ENCODE data around the gene BMPR1A.

The BMPR1A gene

DNA sequence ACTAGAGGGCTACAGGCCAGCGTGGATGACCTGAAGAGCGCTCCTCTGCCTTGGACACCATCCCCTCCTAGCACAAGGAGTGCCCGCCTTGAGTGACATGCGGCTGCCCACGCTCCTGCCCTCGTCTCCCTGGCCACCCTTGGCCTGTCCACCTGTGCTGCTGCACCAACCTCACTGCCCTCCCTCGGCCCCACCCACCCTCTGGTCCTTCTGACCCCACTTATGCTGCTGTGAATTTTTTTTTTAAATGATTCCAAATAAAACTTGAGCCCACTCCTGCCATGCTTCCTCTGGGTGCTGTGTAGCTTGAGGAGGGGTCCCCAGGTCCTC is 206.5 kb downstream of the BMPR1A start:
- TF ChIP-seq, protein P1, sequence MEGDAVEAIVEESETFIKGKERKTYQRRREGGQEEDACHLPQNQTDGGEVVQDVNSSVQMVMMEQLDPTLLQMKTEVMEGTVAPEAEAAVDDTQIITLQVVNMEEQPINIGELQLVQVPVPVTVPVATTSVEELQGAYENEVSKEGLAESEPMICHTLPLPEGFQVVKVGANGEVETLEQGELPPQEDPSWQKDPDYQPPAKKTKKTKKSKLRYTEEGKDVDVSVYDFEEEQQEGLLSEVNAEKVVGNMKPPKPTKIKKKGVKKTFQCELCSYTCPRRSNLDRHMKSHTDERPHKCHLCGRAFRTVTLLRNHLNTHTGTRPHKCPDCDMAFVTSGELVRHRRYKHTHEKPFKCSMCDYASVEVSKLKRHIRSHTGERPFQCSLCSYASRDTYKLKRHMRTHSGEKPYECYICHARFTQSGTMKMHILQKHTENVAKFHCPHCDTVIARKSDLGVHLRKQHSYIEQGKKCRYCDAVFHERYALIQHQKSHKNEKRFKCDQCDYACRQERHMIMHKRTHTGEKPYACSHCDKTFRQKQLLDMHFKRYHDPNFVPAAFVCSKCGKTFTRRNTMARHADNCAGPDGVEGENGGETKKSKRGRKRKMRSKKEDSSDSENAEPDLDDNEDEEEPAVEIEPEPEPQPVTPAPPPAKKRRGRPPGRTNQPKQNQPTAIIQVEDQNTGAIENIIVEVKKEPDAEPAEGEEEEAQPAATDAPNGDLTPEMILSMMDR (conservative IDR thresholded peaks at IDR 0.05): no peak
- H3K27ac ChIP-seq: no peak overlapping the region

DNA sequence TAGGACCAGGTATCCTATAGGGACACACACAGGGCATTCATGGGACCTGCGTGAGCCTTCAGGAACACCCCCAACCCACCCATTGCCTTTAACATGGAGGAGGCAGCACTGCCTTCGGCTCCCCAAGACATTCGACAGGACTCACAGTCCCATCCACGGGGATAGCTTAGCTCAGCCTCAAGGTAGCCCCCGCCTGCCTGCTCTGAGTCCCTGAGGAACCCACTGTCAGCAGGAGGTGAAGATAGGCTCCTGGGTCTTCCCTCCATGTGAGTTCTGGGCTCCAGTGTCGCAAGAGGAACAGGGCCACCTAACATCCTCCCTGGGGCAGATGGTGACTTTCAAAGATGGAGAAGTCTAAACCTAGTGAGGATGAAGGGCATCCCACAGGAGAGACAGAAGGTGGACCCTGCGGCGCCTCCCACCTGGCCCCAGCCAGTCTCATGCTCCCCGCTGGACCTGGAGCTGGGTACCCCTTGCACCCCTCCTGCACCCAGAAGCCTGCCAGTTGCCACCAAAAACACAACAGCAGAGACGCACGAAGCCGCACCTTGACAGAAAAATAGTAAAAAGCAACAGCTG is 207.0 kb downstream of the BMPR1A start:
- TF ChIP-seq, protein P1 (conservative IDR thresholded peaks at IDR 0.05): no peak
- H3K27ac ChIP-seq: no peak overlapping the region

DNA sequence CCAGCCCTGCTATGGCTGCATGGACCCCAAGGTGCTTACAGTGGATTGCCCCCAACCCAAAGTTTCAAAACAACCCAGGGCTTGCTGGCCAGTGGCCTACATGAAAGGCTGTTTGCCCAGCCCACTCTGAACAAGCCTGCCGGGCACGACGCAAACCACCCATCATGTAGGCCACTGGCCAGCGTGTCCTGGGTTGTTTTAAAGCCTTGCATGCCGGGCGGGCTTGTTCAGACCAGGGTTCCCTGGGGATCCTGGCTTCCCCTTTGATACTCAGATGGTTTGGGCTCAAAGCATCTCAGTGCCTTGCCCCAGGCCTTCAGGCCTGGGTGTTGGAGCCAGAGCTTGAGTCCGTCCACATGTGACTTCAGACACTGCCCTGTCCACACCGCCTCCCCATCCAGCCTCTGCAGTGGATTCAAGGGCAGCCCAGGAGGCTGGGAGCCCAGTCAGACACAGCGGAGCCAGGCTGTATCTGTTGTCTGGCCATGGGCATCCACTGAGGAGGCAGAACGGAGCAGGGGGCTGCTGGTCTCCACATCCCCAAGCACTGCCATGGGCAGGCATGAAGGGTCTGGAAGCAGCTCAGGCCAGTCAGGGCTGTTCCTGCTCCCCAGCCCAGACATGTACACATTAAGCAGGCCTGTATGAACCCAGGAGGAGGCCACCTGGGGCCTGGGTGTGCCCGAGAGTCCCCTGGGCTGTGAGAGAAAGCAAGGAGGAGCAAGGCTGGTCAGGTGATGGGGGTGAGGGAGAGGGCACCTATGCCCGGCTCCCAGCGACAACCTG is 207.8 kb downstream of the BMPR1A start:
- TF ChIP-seq, protein P1 (conservative IDR thresholded peaks at IDR 0.05): no peak
- H3K27ac ChIP-seq: no peak overlapping the region

GRCh38 chr10:86964847-86965190 is 208.4 kb downstream of the BMPR1A start:
- TF ChIP-seq, protein P1 (conservative IDR thresholded peaks at IDR 0.05): no peak
- H3K27ac ChIP-seq: no peak overlapping the region

DNA sequence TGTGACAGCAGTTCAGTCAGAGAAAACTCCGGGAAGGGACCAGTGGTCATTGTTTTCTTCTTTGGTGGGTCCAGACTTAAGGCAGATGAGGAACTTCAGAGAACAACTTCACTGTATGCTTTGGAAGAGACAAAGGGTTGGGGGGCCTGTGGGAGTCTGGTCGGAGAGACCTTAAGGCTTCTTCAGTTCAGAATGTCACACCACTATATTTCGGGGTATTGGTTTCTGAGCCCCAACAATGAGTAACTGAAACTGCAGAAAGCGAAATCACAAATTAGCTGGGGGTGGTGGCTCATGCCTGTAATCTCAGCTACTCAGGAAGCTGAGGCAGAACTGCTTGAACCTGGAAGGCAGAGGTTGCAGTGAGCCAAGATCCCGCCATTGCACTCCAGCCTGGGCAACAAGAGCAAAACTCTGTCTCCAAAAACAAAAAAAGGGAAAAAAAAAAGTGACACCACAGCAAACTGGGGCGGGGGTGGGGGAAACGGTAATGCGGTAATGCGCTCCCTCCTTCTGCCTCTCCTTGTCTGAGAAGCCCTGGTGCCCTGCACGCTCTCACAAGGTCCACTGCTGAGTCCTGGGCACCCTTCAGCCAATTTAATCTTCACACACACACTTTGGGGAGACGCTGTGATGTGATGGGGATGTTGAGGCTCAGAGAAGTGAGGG is 209.7 kb downstream of the BMPR1A start:
- H3K27ac ChIP-seq: peak overlapping the region; percentile 87; the same call in 1 of the 2 replicates
- TF ChIP-seq, protein P1 (conservative IDR thresholded peaks at IDR 0.05): no peak

- H3K27ac ChIP-seq: peak overlapping the region; percentile 87
These were observed 211.1 kb downstream of the BMPR1A start for GRCh38 chr10:86967481-86967941.

More at GRCh38 chr10:86967481-86967941, 211.1 kb downstream of the BMPR1A start:
- TF ChIP-seq, protein P1 (conservative IDR thresholded peaks at IDR 0.05): no peak

Measured in VCaP (cell line).